GM12878 (cell line): Measurements from ENCODE around the gene UVSSA. TPM values are rescaled to one million over a fixed set of nuclear protein-coding genes. Genes with fewer than 3 reads are reported as not detected.

ENCODE experiments used
- ATAC-seq: fragments of 200-7000 bp; cut with Tn5 transposase; 3 replicates; pipeline ENCODE4 v1.9.1; 2020; ENCODE audit warnings: mild to moderate bottlenecking, moderate library complexity
- BruUV-seq: library from RNA; stranded (reverse); fragments of 400-500 nt; replicated peaks from 2 replicates; lab custom pipeline; 2021; lab: Mats Ljungman, UMichigan
- CTCF ChIA-PET: fragments of 300-600 bp; sonication (Branson Sonifier 250); formaldehyde crosslinking; extraction: SDS; loops from one replicate; lab custom pipeline; 2021; ENCODE audit warnings: inconsistent platforms; lab: Yijun Ruan, JAX
- POLR2A ChIA-PET: fragments of 350-600 bp; formaldehyde crosslinking; extraction: SDS; loops from one replicate; lab custom pipeline; 2021; ENCODE audit warnings: inconsistent platforms; lab: Charles Lee
- RAD21 ChIA-PET: fragments of 300-600 bp; sonication (Branson Sonifier 250); formaldehyde crosslinking; loops from one replicate; lab custom pipeline; 2023; ENCODE audit warnings: antibody characterized with exemption; ENCODE audit not compliant: unreplicated experiment; lab: Charles Lee
- SMC1A ChIA-PET: fragments of 300-600 bp; sonication (Branson Sonifier 250); formaldehyde crosslinking; loops from one replicate; lab custom pipeline; 2023; ENCODE audit not compliant: unreplicated experiment, uncharacterized antibody; lab: Charles Lee
- DNase-seq: peaks from one replicate; pipeline ENCODE4 v3.0.0-alpha.2; 2011; ENCODE audit warnings: low read depth, low spot score
- FAIRE-seq: peaks from 3 replicates; lab custom pipeline; 2011; peaks lifted over from hg19 to GRCh38; lab: Jason Lieb, UNC
- H2AFZ ChIP-seq: 2 replicates; pipeline ENCODE4 v1.6.0; 2011; ENCODE audit warnings: low read depth, low read length, control low read depth; ENCODE audit not compliant: control insufficient read depth
- H3K27ac ChIP-seq: 2 replicates; pipeline ENCODE4 v1.5.1; 2011; ENCODE audit warnings: control low read depth; ENCODE audit not compliant: control insufficient read depth, insufficient read depth
- H3K27me3 ChIP-seq, 2 experiments: replicated peaks in 1 of 2; 2 replicates each; pipeline versions ENCODE4 v1.6.0 to v1.6.1; 2011; ENCODE audit warnings: low read length in 1 of 2; ENCODE audit not compliant: control insufficient read depth in 2 of 2, insufficient read depth in 2 of 2
- H3K36me3 ChIP-seq, 2 experiments: 2 replicates each; pipeline ENCODE4 v1.5.1; 2011; ENCODE audit warnings: low read length in 1 of 2; ENCODE audit not compliant: control insufficient read depth in 2 of 2, insufficient read depth in 2 of 2
- H3K4me1 ChIP-seq: 2 replicates; pipeline ENCODE4 v1.6.1; 2011; ENCODE audit warnings: mild to moderate bottlenecking, low read length, moderate library complexity, mixed read lengths; ENCODE audit not compliant: control insufficient read depth, insufficient read depth
- H3K4me2 ChIP-seq: 2 replicates; pipeline ENCODE4 v1.6.0; 2011; ENCODE audit warnings: control low read depth; ENCODE audit not compliant: control insufficient read depth, insufficient read depth
- H3K4me3 ChIP-seq: fragments of 200-600 bp; sonication (generic); 2 replicates; pipeline ENCODE4 v1.5.1; 2016
- H3K79me2 ChIP-seq: 2 replicates; pipeline ENCODE4 v1.6.0; 2011; ENCODE audit warnings: low read length; ENCODE audit not compliant: control insufficient read depth, insufficient read depth
- H3K9ac ChIP-seq: 2 replicates; pipeline ENCODE4 v1.8.0; 2011; ENCODE audit warnings: low read length, control low read depth, mixed read lengths; ENCODE audit not compliant: control insufficient read depth, insufficient read depth
- H3K9me3 ChIP-seq: replicated peaks from 3 replicates; pipeline ENCODE4 v1.5.1; 2011; ENCODE audit warnings: mild to moderate bottlenecking, low read length; ENCODE audit not compliant: control insufficient read depth, insufficient read depth
- H4K20me1 ChIP-seq: 2 replicates; pipeline ENCODE4 v1.6.0; 2011; ENCODE audit not compliant: control insufficient read depth, insufficient read depth
- BHLHE40 ChIP-seq, 2 experiments: fragments of 450-650 bp in 1 of 2; IDR thresholded peaks; 2 replicates each; pipeline ENCODE4 v1.6.1; 2011 to 2017; ENCODE audit warnings: low read depth in 2 of 2, borderline replicate concordance in 1 of 2, improper control_type of control experiment in 1 of 2, low read length in 1 of 2, mild to moderate bottlenecking in 1 of 2
- CHD2 ChIP-seq: IDR thresholded peaks from 2 replicates; pipeline ENCODE4 v1.6.1; 2011; ENCODE audit warnings: low read depth, low read length, improper control_type of control experiment, borderline replicate concordance
- EED ChIP-seq: sonication (generic); IDR thresholded peaks from 2 replicates; pipeline ENCODE4 v1.6.1; 2016; ENCODE audit warnings: antibody characterized with exemption, low read depth
- GATAD2B ChIP-seq: fragments of 450-650 bp; conservative IDR thresholded peaks from 2 replicates; pipeline ENCODE4 v1.6.1; 2017; ENCODE audit warnings: low read depth, mild to moderate bottlenecking, moderate library complexity
- IKZF1 ChIP-seq: fragments of 450-650 bp; conservative IDR thresholded peaks from 2 replicates; pipeline ENCODE4 v1.6.1; 2017; ENCODE audit warnings: antibody characterized with exemption, mild to moderate bottlenecking
- KLF5 ChIP-seq: fragments of 450-650 bp; IDR thresholded peaks from 2 replicates; pipeline ENCODE4 v1.6.1; 2014; ENCODE audit warnings: mild to moderate bottlenecking; ENCODE audit not compliant: partially characterized antibody
- NFXL1 ChIP-seq: fragments of 450-650 bp; IDR thresholded peaks from 2 replicates; pipeline ENCODE4 v1.6.1; 2017; ENCODE audit warnings: antibody characterized with exemption, mild to moderate bottlenecking, borderline replicate concordance
- POLR2AphosphoS5 ChIP-seq: IDR thresholded peaks from 2 replicates; pipeline ENCODE4 v1.6.1; 2011; ENCODE audit warnings: mild to moderate bottlenecking, low read length, inconsistent platforms
- WGBS: methylation state at CpG from one replicate; pipeline ENCODE4 v1.1.6; 2016; ENCODE audit warnings: low lambda C conversion rate; ENCODE audit not compliant: insufficient replicate concordance, insufficient coverage; ENCODE audit errors: missing lambda C conversion rate; 5-methylcytosine and 5-hydroxymethylcytosine counted together
- in situ Hi-C: fragments of 300-500 bp; cut with MboI; formaldehyde crosslinking; loops from 9 replicates; pipeline ENCODE4 v1.14.3; 2018; ENCODE audit warnings: mixed read lengths
- intact Hi-C: fragments of 100-400 bp; cut with micrococcal nuclease; formaldehyde crosslinking; loops from one replicate; pipeline ENCODE4 v1.14.2; 2022; ENCODE audit not compliant: unreplicated experiment
- polyA plus RNA-seq, 11 experiments: library from polyadenylated mRNA; depleted of rRNA in 4 of 11; unstranded in 6 of 11; stranded (reverse) in 5 of 11; fragments of >200 nt; fragmentation: Nextera tagmentation in 4 of 11; fragmentation: Illumina TruSeq in 1 of 11; extraction: Ambion mirVana in 4 of 11; extraction: Trizol in 1 of 11; gene quantifications; 1 replicate in 1 of 11; 2 replicates in 10 of 11; pipeline versions ENCODE4 v1.2.1 to v1.2.3, GENCODE V29; 2011 to 2016; ENCODE audit warnings: inconsistent platforms in 2 of 11, missing spikeins in 2 of 11, low read depth in 1 of 11
- total RNA-seq, 4 experiments: library from RNA; depleted of rRNA in 3 of 4; stranded (reverse); fragments of >200 nt in 3 of 4; fragmentation: Illumina TruSeq in 1 of 4; extraction: Trizol in 1 of 4; gene quantifications; 2 replicates each; pipeline versions ENCODE4 v1.2.1 to v1.2.3, GENCODE V29; 2013 to 2021
- TF ChIP-seq, protein P1 (sequence below): IDR thresholded peaks from 2 replicates; pipeline ENCODE4 v1.6.1; 2011; ENCODE audit warnings: mild to moderate bottlenecking, low read depth, low read length, moderate library complexity; ENCODE audit not compliant: insufficient replicate concordance
- TF ChIP-seq, protein P2 (sequence below): fragments of 450-650 bp; formaldehyde crosslinking; IDR thresholded peaks from 2 replicates; pipeline ENCODE4 v1.4.0; 2020; ENCODE audit warnings: mild to moderate bottlenecking, moderate library complexity
- TF ChIP-seq, protein P3 (sequence below): fragments of 450-650 bp; IDR thresholded peaks from 2 replicates; pipeline ENCODE4 v1.6.1; 2017; ENCODE audit warnings: mild to moderate bottlenecking, moderate library complexity

UVSSA gene
- total and polyA plus RNA-seq, 10 of the 15 experiments (the other 5 are each of a cell fraction or from before 2014, with no cell fraction given), result 0.34 to 16.8 (median 3.6) TPM

DNA sequence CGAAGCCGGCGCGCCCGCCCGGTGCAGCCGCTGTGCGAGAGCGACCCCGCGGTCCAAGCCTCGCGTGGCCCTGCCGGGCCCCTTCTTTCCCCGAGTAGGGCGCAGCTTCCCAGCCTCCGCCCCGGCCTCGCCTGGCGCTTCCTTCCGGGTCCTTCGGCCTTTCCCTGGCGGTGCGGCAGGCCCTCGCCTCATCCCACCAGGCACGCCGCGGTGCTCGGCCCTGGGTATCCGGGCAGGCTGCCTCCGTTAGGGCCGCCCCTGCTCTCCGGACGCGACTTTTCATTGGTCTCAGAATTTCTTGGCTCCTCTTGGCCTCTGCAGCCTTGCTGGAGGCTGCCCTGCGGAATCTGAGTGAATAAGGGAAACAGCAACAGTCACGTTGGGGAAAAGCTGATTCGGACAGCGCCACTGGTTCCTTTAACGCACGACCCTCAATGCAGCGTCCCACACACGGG is 429 bp downstream of the UVSSA start:
- ChIA-PET RAD21 (interaction anchor here (0.5 to 3.9 kb wide), 13 partner anchors 47 to 415 kb away, joined by 3 to 29 read pairs (median 6); partner anchors contain the start of genes CTBP1, GAK, MAEA and TMEM175), CTCF (interaction anchor here (1.3 to 5.3 kb wide), 9 partner anchors 8 to 216 kb away, joined by 3 to 48 read pairs (median 9); partner anchors contain the start of gene CTBP1), POLR2A (interaction anchor here (0.6 to 4.0 kb wide), 10 partner anchors 55 to 337 kb away, joined by 3 to 42 read pairs (median 3); partner anchors contain the start of genes CTBP1 and MAEA), SMC1A (interaction anchor here (0.8 to 2.5 kb wide), 10 partner anchors 58 to 216 kb away, joined by 3 to 15 read pairs (median 5); partner anchors contain the start of gene MAEA)
- Histone ChIP-seq H3K27me3 (no peaks in the 10 kb centered on the region), H3K9me3 (no peaks in the 10 kb centered on the region), H3K4me1 (peaks cover 10% of the 10 kb centered on the region), H3K4me3 (peak overlapping the region; percentile 80), H3K36me3 (no peaks in the 10 kb centered on the region; a peak in 2 of 4 replicates), H2AFZ (peak overlapping the region; percentile 61), H3K27ac (peak overlapping the region; percentile 88), H3K9ac (peak overlapping the region; percentile 91), H3K4me2 (peak overlapping the region; percentile 88), H4K20me1 (no peaks in the 10 kb centered on the region), H3K79me2 (peaks cover 16% of the 10 kb centered on the region)
- in situ Hi-C loops (loop anchor here (5.0 kb wide), 1 partner anchor 55 kb away; no protein-coding TSS in a partner anchor), intact Hi-C loops (loop anchor here (1.0 to 5.0 kb wide), 6 partner anchors 60 to 425 kb away; partner anchors contain the start of gene MAEA)
- DNase-seq (no peak), FAIRE-seq (no peak), ATAC-seq (peak; percentile 56)
- BruUV-seq, result no TSS peak
- WGBS, result under 1% methylated on average over 43 of the region's 43 CpGs
- TF ChIP-seq CHD2 (peak; percentile 11; the same call in 1 of the 2 replicates), EED (0 out of 2 replicates have a peak, but pooled peaks have one; percentile 16), IKZF1 (peak; percentile 79), NFXL1 (0 out of 2 replicates have a peak, but pooled peaks have one; percentile 41), BHLHE40 (IDR thresholded peaks at IDR 0.05; ENCODE audit: borderline replicate concordance in 1 of 2, low read depth in 2 of 2, low read length in 1 of 2) (peak in 1 of 2 experiments; percentile 3; a peak in 2 of 4 replicates), KLF5 (peak; percentile 61), POLR2AphosphoS5 (peak; percentile 46; the same call in 1 of the 2 replicates), GATAD2B (peak; percentile 99; the same call in 1 of the 2 replicates)
- TF ChIP-seq, protein P1, sequence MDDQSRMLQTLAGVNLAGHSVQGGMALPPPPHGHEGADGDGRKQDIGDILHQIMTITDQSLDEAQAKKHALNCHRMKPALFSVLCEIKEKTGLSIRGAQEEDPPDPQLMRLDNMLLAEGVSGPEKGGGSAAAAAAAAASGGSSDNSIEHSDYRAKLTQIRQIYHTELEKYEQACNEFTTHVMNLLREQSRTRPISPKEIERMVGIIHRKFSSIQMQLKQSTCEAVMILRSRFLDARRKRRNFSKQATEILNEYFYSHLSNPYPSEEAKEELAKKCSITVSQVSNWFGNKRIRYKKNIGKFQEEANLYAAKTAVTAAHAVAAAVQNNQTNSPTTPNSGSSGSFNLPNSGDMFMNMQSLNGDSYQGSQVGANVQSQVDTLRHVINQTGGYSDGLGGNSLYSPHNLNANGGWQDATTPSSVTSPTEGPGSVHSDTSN, result no peak
- TF ChIP-seq, protein P2, sequence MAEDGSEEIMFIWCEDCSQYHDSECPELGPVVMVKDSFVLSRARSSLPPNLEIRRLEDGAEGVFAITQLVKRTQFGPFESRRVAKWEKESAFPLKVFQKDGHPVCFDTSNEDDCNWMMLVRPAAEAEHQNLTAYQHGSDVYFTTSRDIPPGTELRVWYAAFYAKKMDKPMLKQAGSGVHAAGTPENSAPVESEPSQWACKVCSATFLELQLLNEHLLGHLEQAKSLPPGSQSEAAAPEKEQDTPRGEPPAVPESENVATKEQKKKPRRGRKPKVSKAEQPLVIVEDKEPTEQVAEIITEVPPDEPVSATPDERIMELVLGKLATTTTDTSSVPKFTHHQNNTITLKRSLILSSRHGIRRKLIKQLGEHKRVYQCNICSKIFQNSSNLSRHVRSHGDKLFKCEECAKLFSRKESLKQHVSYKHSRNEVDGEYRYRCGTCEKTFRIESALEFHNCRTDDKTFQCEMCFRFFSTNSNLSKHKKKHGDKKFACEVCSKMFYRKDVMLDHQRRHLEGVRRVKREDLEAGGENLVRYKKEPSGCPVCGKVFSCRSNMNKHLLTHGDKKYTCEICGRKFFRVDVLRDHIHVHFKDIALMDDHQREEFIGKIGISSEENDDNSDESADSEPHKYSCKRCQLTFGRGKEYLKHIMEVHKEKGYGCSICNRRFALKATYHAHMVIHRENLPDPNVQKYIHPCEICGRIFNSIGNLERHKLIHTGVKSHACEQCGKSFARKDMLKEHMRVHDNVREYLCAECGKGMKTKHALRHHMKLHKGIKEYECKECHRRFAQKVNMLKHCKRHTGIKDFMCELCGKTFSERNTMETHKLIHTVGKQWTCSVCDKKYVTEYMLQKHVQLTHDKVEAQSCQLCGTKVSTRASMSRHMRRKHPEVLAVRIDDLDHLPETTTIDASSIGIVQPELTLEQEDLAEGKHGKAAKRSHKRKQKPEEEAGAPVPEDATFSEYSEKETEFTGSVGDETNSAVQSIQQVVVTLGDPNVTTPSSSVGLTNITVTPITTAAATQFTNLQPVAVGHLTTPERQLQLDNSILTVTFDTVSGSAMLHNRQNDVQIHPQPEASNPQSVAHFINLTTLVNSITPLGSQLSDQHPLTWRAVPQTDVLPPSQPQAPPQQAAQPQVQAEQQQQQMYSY (CRISPR knock-in tag), result no peak
- TF ChIP-seq, protein P3, sequence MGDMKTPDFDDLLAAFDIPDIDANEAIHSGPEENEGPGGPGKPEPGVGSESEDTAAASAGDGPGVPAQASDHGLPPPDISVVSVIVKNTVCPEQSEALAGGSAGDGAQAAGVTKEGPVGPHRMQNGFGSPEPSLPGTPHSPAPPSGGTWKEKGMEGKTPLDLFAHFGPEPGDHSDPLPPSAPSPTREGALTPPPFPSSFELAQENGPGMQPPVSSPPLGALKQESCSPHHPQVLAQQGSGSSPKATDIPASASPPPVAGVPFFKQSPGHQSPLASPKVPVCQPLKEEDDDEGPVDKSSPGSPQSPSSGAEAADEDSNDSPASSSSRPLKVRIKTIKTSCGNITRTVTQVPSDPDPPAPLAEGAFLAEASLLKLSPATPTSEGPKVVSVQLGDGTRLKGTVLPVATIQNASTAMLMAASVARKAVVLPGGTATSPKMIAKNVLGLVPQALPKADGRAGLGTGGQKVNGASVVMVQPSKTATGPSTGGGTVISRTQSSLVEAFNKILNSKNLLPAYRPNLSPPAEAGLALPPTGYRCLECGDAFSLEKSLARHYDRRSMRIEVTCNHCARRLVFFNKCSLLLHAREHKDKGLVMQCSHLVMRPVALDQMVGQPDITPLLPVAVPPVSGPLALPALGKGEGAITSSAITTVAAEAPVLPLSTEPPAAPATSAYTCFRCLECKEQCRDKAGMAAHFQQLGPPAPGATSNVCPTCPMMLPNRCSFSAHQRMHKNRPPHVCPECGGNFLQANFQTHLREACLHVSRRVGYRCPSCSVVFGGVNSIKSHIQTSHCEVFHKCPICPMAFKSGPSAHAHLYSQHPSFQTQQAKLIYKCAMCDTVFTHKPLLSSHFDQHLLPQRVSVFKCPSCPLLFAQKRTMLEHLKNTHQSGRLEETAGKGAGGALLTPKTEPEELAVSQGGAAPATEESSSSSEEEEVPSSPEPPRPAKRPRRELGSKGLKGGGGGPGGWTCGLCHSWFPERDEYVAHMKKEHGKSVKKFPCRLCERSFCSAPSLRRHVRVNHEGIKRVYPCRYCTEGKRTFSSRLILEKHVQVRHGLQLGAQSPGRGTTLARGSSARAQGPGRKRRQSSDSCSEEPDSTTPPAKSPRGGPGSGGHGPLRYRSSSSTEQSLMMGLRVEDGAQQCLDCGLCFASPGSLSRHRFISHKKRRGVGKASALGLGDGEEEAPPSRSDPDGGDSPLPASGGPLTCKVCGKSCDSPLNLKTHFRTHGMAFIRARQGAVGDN, result peak; percentile 86
